HepG2 (cell line): Measurements from ENCODE around the gene RREB1. TPM values are rescaled to one million over a fixed set of nuclear protein-coding genes. Genes with fewer than 3 reads are reported as not detected.

Source experiments
- CCDC6 ChIP-seq: sonication (generic); formaldehyde crosslinking; IDR thresholded peaks from 2 replicates; pipeline ENCODE4 v1.8.1; 2022; ENCODE audit warnings: mild to moderate bottlenecking, missing genetic modification reagents, moderate library complexity
- ELF3 ChIP-seq: IDR thresholded peaks from 2 replicates; pipeline ENCODE4 v1.6.1; 2016; ENCODE audit warnings: missing genetic modification reagents, missing compliant biosample characterization
- ELK4 ChIP-seq: sonication (generic); formaldehyde crosslinking; IDR thresholded peaks from 2 replicates; pipeline ENCODE4 v1.9.0; 2021; ENCODE audit warnings: missing genetic modification reagents, borderline replicate concordance
- HIVEP1 ChIP-seq: sonication (generic); formaldehyde crosslinking; IDR thresholded peaks from 2 replicates; pipeline ENCODE4 v1.4.0; 2020; ENCODE audit warnings: mild to moderate bottlenecking, missing genetic modification reagents
- KLF16 ChIP-seq, 2 experiments: sonication (generic) in 1 of 2; formaldehyde crosslinking in 1 of 2; IDR thresholded peaks; 2 replicates each; pipeline versions ENCODE4 v1.6.1 to v1.8.0; 2016 to 2023; ENCODE audit warnings: missing genetic modification reagents in 2 of 2, missing compliant biosample characterization in 1 of 2
- NCOA1 ChIP-seq: sonication (generic); formaldehyde crosslinking; IDR thresholded peaks from 2 replicates; pipeline ENCODE4 v1.9.0; 2021; ENCODE audit warnings: missing genetic modification reagents
- PHB2 ChIP-seq: fragments of 450-650 bp; IDR thresholded peaks from 2 replicates; pipeline ENCODE4 v1.6.1; 2018; ENCODE audit not compliant: partially characterized antibody
- TERF1 ChIP-seq: sonication (generic); formaldehyde crosslinking; IDR thresholded peaks from 2 replicates; pipeline ENCODE4 v1.8.0; 2022; ENCODE audit warnings: mild to moderate bottlenecking, missing genetic modification reagents, moderate library complexity
- THAP9 ChIP-seq: sonication (generic); formaldehyde crosslinking; IDR thresholded peaks from 2 replicates; pipeline ENCODE4; 2020; ENCODE audit warnings: missing genetic modification reagents, mild to moderate bottlenecking, borderline replicate concordance
- ZFP36L1 ChIP-seq: sonication (generic); formaldehyde crosslinking; IDR thresholded peaks from 2 replicates; pipeline ENCODE4 v1.8.0; 2022; ENCODE audit warnings: mild to moderate bottlenecking, missing genetic modification reagents, moderate library complexity
- ZNF225 ChIP-seq: sonication (generic); formaldehyde crosslinking; IDR thresholded peaks from 2 replicates; pipeline ENCODE4 v1.4.0; 2020; ENCODE audit warnings: mild to moderate bottlenecking, missing genetic modification reagents
- ZNF264 ChIP-seq: sonication (generic); formaldehyde crosslinking; IDR thresholded peaks from 2 replicates; pipeline ENCODE4 v1.4.0; 2020; ENCODE audit warnings: missing genetic modification reagents
- ZNF276 ChIP-seq: sonication (generic); formaldehyde crosslinking; IDR thresholded peaks from 2 replicates; pipeline ENCODE4 v1.4.0; 2020; ENCODE audit warnings: mild to moderate bottlenecking, low read depth, missing genetic modification reagents
- ZNF563 ChIP-seq: sonication (generic); formaldehyde crosslinking; IDR thresholded peaks from 2 replicates; pipeline ENCODE4 v1.8.0; 2022; ENCODE audit warnings: mild to moderate bottlenecking, moderate library complexity, missing genetic modification reagents
- ZNF720 ChIP-seq: sonication (generic); formaldehyde crosslinking; IDR thresholded peaks from 2 replicates; pipeline ENCODE4 v1.4.0; 2020; ENCODE audit warnings: missing genetic modification reagents
- ZNF747 ChIP-seq: sonication (generic); formaldehyde crosslinking; IDR thresholded peaks from 2 replicates; pipeline ENCODE4 v1.8.1; 2023; ENCODE audit warnings: missing genetic modification reagents, mild to moderate bottlenecking, borderline replicate concordance
- polyA plus RNA-seq, 8 experiments: library from polyadenylated mRNA; depleted of rRNA in 3 of 8; stranded (reverse) in 7 of 8; unstranded in 1 of 8; fragments of >200 nt; fragmentation: Illumina TruSeq in 4 of 8; extraction: Trizol in 4 of 8; gene quantifications; 2 replicates each; pipeline versions ENCODE4 v1.2.1 to v1.2.3, GENCODE V29; 2011 to 2016; ENCODE audit warnings: low read depth in 4 of 8, missing spikeins in 1 of 8, mixed read lengths in 1 of 8; ENCODE audit not compliant: insufficient read depth in 1 of 8
- total RNA-seq, 5 experiments: library from RNA; depleted of rRNA; stranded (reverse); fragments of >200 nt; fragmentation: Illumina TruSeq; extraction: Trizol; gene quantifications; 2 replicates each; pipeline ENCODE4 v1.2.3, GENCODE V29; 2016; ENCODE audit warnings: low read depth in 1 of 5
- TF ChIP-seq, protein P1 (sequence below): sonication (generic); formaldehyde crosslinking; IDR thresholded peaks from 2 replicates; pipeline ENCODE4 v1.4.0; 2020; ENCODE audit warnings: missing genetic modification reagents

RREB1 gene
- total and polyA plus RNA-seq, 2 of the 13 experiments (the other 11 are each of a cell fraction or from before 2014, with no cell fraction given): 6.1 to 23.2 TPM

GRCh38 chr6:7140631-7141378 lies 33.0 kb downstream of the RREB1 start (continued):
- 0 out of 2 replicates have a peak, but pooled peaks have one; percentile 73 for TF ChIP-seq ZNF276 (CRISPR knock-in tag)
- no peak; the same call in 1 of the 2 replicates for TF ChIP-seq ZNF264
- 0 out of 2 replicates have a peak, but pooled peaks have one; percentile 40 for TF ChIP-seq TERF1 (CRISPR knock-in tag)
- no peak for TF ChIP-seq ELK4
- peak; percentile 92 for TF ChIP-seq ZFP36L1 (CRISPR knock-in tag)
- peak; percentile 77; the same call in 1 of the 2 replicates for TF ChIP-seq THAP9 (CRISPR knock-in tag)
- TF ChIP-seq ZNF563 (CRISPR knock-in tag): peak; percentile 92
- TF ChIP-seq ZNF720 (CRISPR knock-in tag): no peak
- TF ChIP-seq, protein P1, sequence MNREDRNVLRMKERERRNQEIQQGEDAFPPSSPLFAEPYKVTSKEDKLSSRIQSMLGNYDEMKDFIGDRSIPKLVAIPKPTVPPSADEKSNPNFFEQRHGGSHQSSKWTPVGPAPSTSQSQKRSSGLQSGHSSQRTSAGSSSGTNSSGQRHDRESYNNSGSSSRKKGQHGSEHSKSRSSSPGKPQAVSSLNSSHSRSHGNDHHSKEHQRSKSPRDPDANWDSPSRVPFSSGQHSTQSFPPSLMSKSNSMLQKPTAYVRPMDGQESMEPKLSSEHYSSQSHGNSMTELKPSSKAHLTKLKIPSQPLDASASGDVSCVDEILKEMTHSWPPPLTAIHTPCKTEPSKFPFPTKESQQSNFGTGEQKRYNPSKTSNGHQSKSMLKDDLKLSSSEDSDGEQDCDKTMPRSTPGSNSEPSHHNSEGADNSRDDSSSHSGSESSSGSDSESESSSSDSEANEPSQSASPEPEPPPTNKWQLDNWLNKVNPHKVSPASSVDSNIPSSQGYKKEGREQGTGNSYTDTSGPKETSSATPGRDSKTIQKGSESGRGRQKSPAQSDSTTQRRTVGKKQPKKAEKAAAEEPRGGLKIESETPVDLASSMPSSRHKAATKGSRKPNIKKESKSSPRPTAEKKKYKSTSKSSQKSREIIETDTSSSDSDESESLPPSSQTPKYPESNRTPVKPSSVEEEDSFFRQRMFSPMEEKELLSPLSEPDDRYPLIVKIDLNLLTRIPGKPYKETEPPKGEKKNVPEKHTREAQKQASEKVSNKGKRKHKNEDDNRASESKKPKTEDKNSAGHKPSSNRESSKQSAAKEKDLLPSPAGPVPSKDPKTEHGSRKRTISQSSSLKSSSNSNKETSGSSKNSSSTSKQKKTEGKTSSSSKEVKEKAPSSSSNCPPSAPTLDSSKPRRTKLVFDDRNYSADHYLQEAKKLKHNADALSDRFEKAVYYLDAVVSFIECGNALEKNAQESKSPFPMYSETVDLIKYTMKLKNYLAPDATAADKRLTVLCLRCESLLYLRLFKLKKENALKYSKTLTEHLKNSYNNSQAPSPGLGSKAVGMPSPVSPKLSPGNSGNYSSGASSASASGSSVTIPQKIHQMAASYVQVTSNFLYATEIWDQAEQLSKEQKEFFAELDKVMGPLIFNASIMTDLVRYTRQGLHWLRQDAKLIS (CRISPR knock-in tag): no peak
- peak; percentile 83; the same call in 1 of the 2 replicates for TF ChIP-seq ZNF225 (CRISPR knock-in tag)
- no peak; the same call in 1 of the 2 replicates for TF ChIP-seq CCDC6 (CRISPR knock-in tag)
- TF ChIP-seq KLF16 (CRISPR knock-in tag; IDR thresholded peaks at IDR 0.05): peak in 1 of 2 experiments; percentile 81; a peak in 1 of 4 replicates
- TF ChIP-seq ELF3: peak; percentile 20; the same call in 1 of the 2 replicates
- no peak for TF ChIP-seq NCOA1 (CRISPR knock-in tag)
- peak; percentile 20; the same call in 1 of the 2 replicates for TF ChIP-seq ZNF747
- TF ChIP-seq HIVEP1: peak; percentile 83; the same call in 1 of the 2 replicates
- TF ChIP-seq PHB2: no peak
